SK-N-SH (cell line): Measurements from ENCODE around the gene IFNAR1. TPM values are rescaled to one million over a fixed set of nuclear protein-coding genes. Genes with fewer than 3 reads are reported as not detected.

Experiments
- CTCF ChIA-PET: fragments of 300-600, 350-600 bp; formaldehyde crosslinking; extraction: SDS; loops from one replicate; lab custom pipeline; 2021; lab: Yijun Ruan, JAX
- POLR2A ChIA-PET: fragments of 350-600 bp; sonication (Branson Sonifier 250); formaldehyde crosslinking; extraction: SDS; loops from one replicate; lab custom pipeline; 2020; ENCODE audit warnings: antibody characterized with exemption, inconsistent platforms; lab: Yijun Ruan, JAX
- DNase-seq: peaks from one replicate; pipeline ENCODE4 v3.0.0; 2012
- H2AFZ ChIP-seq: fragments of 200-600 bp; sonication (generic); 2 replicates; pipeline ENCODE4 v1.8.1; 2016; ENCODE audit warnings: antibody characterized with exemption, mild to moderate bottlenecking, low read depth
- H3F3A ChIP-seq: fragments of 200-600 bp; sonication (generic); replicated peaks from 2 replicates; pipeline ENCODE3; 2016; ENCODE audit warnings: antibody characterized with exemption, mild to moderate bottlenecking; ENCODE audit not compliant: insufficient read depth
- H3K27ac ChIP-seq, 2 experiments: fragments of 200-500 bp in 1 of 2; fragments of 200-600 bp in 1 of 2; sonication (Bioruptor generic) in 1 of 2; sonication (generic), shearing (Covaris generic) in 1 of 2; 2 replicates each; pipeline versions ENCODE4 v1.5.1 to v1.6.1; 2014 to 2016; ENCODE audit warnings: low read depth in 2 of 2, inconsistent platforms in 1 of 2, low read length in 1 of 2, mild to moderate bottlenecking in 1 of 2, mixed read lengths in 1 of 2
- H3K27me3 ChIP-seq: fragments of 200-600 bp; sonication (generic), shearing (Covaris generic); 2 replicates; pipeline ENCODE4 v1.6.1; 2016; ENCODE audit warnings: mixed run types; ENCODE audit not compliant: insufficient read depth
- H3K36me3 ChIP-seq, 2 experiments: fragments of 200-500 bp in 1 of 2; fragments of 200-600 bp in 1 of 2; sonication (Bioruptor generic) in 1 of 2; sonication (generic) in 1 of 2; replicated peaks in 1 of 2; 2 replicates each; pipeline versions ENCODE3 to v1.5.1; 2014 to 2016; ENCODE audit warnings: low read length in 1 of 2, mild to moderate bottlenecking in 1 of 2; ENCODE audit not compliant: insufficient read depth in 2 of 2, control insufficient read depth in 1 of 2
- H3K4me1 ChIP-seq, 2 experiments: fragments of 200-500 bp in 1 of 2; fragments of 200-600 bp in 1 of 2; sonication (Bioruptor generic) in 1 of 2; sonication (generic), shearing (Covaris generic) in 1 of 2; 2 replicates each; pipeline versions ENCODE4 v1.5.1 to v1.6.1; 2014 to 2016; ENCODE audit warnings: low read depth in 1 of 2, low read length in 1 of 2, mixed run types in 1 of 2; ENCODE audit not compliant: insufficient read depth in 2 of 2, control insufficient read depth in 1 of 2
- H3K4me2 ChIP-seq: fragments of 200-600 bp; sonication (generic), shearing (Covaris generic); 2 replicates; pipeline ENCODE4 v1.6.1; 2017; ENCODE audit warnings: mixed run types
- H3K4me3 ChIP-seq, 2 experiments: fragments of 200-500 bp in 1 of 2; fragments of 200-600 bp in 1 of 2; sonication (Bioruptor generic) in 1 of 2; sonication (generic), shearing (Covaris generic) in 1 of 2; 2 replicates each; pipeline versions ENCODE4 v1.5.1 to v1.8.1; 2014 to 2016; ENCODE audit warnings: low read depth in 2 of 2, inconsistent platforms in 1 of 2, low read length in 1 of 2, mild to moderate bottlenecking in 1 of 2, mixed read lengths in 1 of 2, moderate library complexity in 1 of 2
- H3K79me2 ChIP-seq: fragments of 200-600 bp; sonication (generic); 2 replicates; pipeline ENCODE4 v1.8.1; 2017; ENCODE audit warnings: mild to moderate bottlenecking; ENCODE audit not compliant: insufficient read depth
- H3K9ac ChIP-seq: fragments of 200-600 bp; sonication (generic); 2 replicates; pipeline ENCODE4 v1.6.1; 2017; ENCODE audit warnings: mixed run types
- H3K9me2 ChIP-seq: fragments of 200-600 bp; sonication (generic); 2 replicates; pipeline ENCODE4 v1.6.1; 2017; ENCODE audit warnings: mixed run types
- H3K9me3 ChIP-seq: fragments of 200-600 bp; sonication (generic); 2 replicates; pipeline ENCODE4 v1.6.1; 2017; ENCODE audit warnings: mixed run types, mild to moderate bottlenecking, moderate library complexity
- H4K20me1 ChIP-seq: fragments of 200-600 bp; sonication (generic); 2 replicates; pipeline ENCODE4 v1.6.1; 2017; ENCODE audit warnings: mild to moderate bottlenecking, mixed run types; ENCODE audit not compliant: insufficient read depth
- EP300 ChIP-seq, 2 experiments: IDR thresholded peaks; 2 replicates each; pipeline versions ENCODE4 v1.4.0 to v1.6.1; 2012; ENCODE audit warnings: borderline replicate concordance in 1 of 2, low read depth in 1 of 2, low read length in 1 of 2
- FOSL2 ChIP-seq: IDR thresholded peaks from 2 replicates; pipeline ENCODE4 v1.4.0; 2012; ENCODE audit warnings: low read depth, mild to moderate bottlenecking, moderate library complexity, borderline replicate concordance
- FOXM1 ChIP-seq: IDR thresholded peaks from 2 replicates; pipeline ENCODE4 v1.4.0; 2012; ENCODE audit warnings: low read depth, mild to moderate bottlenecking
- GATA2 ChIP-seq: sonication (generic); formaldehyde crosslinking; IDR thresholded peaks from 2 replicates; pipeline ENCODE4 v1.5.0; 2020; ENCODE audit warnings: mild to moderate bottlenecking, missing genetic modification reagents
- JUND ChIP-seq: IDR thresholded peaks from 2 replicates; pipeline ENCODE4 v1.4.0; 2012
- NFIC ChIP-seq: IDR thresholded peaks from 2 replicates; pipeline ENCODE4 v1.4.0; 2012; ENCODE audit warnings: borderline replicate concordance
- RAD21 ChIP-seq: IDR thresholded peaks from 2 replicates; pipeline ENCODE4 v1.6.1; 2012; ENCODE audit warnings: mild to moderate bottlenecking, low read length
- RCOR1 ChIP-seq: fragments of 150-350 bp; IDR thresholded peaks from 2 replicates; pipeline ENCODE4 v1.6.1; 2017; ENCODE audit warnings: antibody characterized with exemption, low read length
- SMC3 ChIP-seq: IDR thresholded peaks from 2 replicates; pipeline ENCODE4 v1.6.1; 2012; ENCODE audit warnings: low read depth, low read length, improper control_type of control experiment
- TCF12 ChIP-seq: IDR thresholded peaks from 2 replicates; pipeline ENCODE4 v1.4.0; 2012
- TEAD4 ChIP-seq: IDR thresholded peaks from 2 replicates; pipeline ENCODE4 v1.4.0; 2012; ENCODE audit warnings: mild to moderate bottlenecking, borderline replicate concordance; ENCODE audit not compliant: insufficient read depth
- YY1 ChIP-seq: IDR thresholded peaks from 2 replicates; pipeline ENCODE4 v1.4.0; 2012; ENCODE audit warnings: low read depth, mild to moderate bottlenecking
- WGBS: methylation state at CpG from one replicate; pipeline ENCODE4 v1.1.6; 2017; ENCODE audit warnings: low lambda C conversion rate; 5-methylcytosine and 5-hydroxymethylcytosine counted together
- polyA plus RNA-seq, 3 experiments: library from polyadenylated mRNA; depleted of rRNA; stranded (reverse); fragments of >200 nt; gene quantifications; 2 replicates each; pipeline ENCODE4 v1.2.3, GENCODE V29; 2012
- TF ChIP-seq, protein P1 (sequence below): fragments of 150-350 bp; IDR thresholded peaks from 2 replicates; pipeline ENCODE4 v1.6.1; 2016; ENCODE audit warnings: mild to moderate bottlenecking, low read depth, low read length
- TF ChIP-seq, protein P2 (sequence below): fragments of 200-600 bp; sonication (generic); IDR thresholded peaks from 2 replicates; pipeline ENCODE4 v1.6.1; 2017; ENCODE audit warnings: antibody characterized with exemption, mild to moderate bottlenecking, moderate library complexity

The IFNAR1 gene
- polyA plus RNA-seq, 1 of the 3 experiments (the other 2 are of a cell fraction): 12.2 TPM

GRCh38 chr21:33360281-33360680 is 35.5 kb downstream of the IFNAR1 start:
- no peaks in the 10 kb centered on the region for H3K79me2 ChIP-seq
- WGBS: 75% methylated on average over 6 of the region's 6 CpGs
- no peak overlapping the region; the same call in 1 of the 2 replicates for H3K9ac ChIP-seq
- no peaks in the 10 kb centered on the region for H4K20me1 ChIP-seq
- H3K27me3 ChIP-seq: no peaks in the 10 kb centered on the region
- CTCF ChIA-PET: interaction anchor here (1.3 to 4.3 kb wide), 25 partner anchors 10 to 528 kb away, joined by 3 to 64 read pairs (median 7); partner anchors contain the start of gene IFNAR1
- peaks cover 14% of the 10 kb centered on the region in 2 experiments; a peak in 3 of 4 replicates for H3K4me1 ChIP-seq
- no peak overlapping the region for H3K4me3 ChIP-seq
- H3K4me2 ChIP-seq: peak overlapping the region; percentile 67
- peaks cover 10 to 13% of the 10 kb centered on the region in 2 experiments for H3K36me3 ChIP-seq
- no peak for DNase-seq
- no peaks in the 10 kb centered on the region for H3K9me2 ChIP-seq
- H2AFZ ChIP-seq: no peak overlapping the region
- POLR2A ChIA-PET: no interaction called here
- TF ChIP-seq JUND (0 out of 2 replicates have a peak, but pooled peaks have one; percentile 13), TEAD4 (no peak), TCF12 (peak; percentile 25; the same call in 1 of the 2 replicates), FOSL2 (peak; percentile 43; the same call in 1 of the 2 replicates)
- peaks cover 28% of the 10 kb centered on the region for H3F3A ChIP-seq
- no peaks in the 10 kb centered on the region for H3K9me3 ChIP-seq
- H3K27ac ChIP-seq: peak overlapping the region; percentile 50 to 87; a peak in 3 of 4 replicates

DNA sequence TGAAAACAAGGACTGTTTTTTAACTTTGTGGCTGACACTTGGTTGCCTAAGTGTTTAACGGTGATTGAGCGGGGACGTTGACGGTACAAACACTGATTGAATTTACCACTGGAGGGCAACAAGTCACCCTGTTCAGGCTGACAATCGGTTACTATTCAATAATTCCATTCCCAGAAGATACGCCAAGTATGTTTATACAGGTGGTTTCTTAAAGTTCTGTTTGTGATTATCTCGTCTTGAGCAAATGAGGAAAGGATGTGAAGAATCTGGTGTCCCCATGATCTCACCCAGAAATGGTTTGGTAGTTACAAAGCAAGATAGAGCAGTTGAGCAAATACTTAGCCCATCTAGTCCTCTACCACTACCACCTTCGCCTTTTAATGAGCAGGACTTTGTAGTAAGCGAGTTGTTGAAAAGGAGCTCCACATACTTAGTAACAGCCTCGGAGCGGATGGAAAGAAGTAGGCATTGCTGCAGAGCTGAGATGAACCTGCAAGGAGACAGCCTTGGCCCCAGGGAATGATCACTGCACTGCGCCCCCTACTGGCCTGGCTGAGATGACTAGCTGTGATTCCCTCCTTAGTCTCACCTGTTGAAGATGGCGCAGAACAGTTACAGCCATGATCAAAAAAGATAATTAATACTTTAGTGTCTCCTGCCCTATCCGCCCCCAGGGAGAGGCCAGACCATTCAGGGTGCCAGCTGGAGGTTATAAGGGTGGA is 36.3 kb downstream of the IFNAR1 start:
- H3F3A ChIP-seq: peaks cover 28% of the 10 kb centered on the region
- peak overlapping the region; percentile 11; the same call in 1 of the 2 replicates for H3K9ac ChIP-seq
- TF ChIP-seq EP300 (IDR thresholded peaks at IDR 0.05; ENCODE audit: borderline replicate concordance in 1 of 2, low read depth in 1 of 2, low read length in 1 of 2) (peak in 1 of 2 experiments; percentile 22; a peak in 1 of 4 replicates), TCF12 (peak; percentile 87), JUND (peak; percentile 26; the same call in 1 of the 2 replicates), NFIC (no peak), RCOR1 (0 out of 2 replicates have a peak, but pooled peaks have one; percentile 14), SMC3 (peak; percentile 67), FOSL2 (peak; percentile 12; the same call in 1 of the 2 replicates), YY1 (0 out of 2 replicates have a peak, but pooled peaks have one; percentile 31), FOXM1 (no peak), GATA2 (no peak), RAD21 (peak; percentile 63)
- TF ChIP-seq, protein P1, sequence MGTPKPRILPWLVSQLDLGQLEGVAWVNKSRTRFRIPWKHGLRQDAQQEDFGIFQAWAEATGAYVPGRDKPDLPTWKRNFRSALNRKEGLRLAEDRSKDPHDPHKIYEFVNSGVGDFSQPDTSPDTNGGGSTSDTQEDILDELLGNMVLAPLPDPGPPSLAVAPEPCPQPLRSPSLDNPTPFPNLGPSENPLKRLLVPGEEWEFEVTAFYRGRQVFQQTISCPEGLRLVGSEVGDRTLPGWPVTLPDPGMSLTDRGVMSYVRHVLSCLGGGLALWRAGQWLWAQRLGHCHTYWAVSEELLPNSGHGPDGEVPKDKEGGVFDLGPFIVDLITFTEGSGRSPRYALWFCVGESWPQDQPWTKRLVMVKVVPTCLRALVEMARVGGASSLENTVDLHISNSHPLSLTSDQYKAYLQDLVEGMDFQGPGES: no peak
- TF ChIP-seq, protein P2, sequence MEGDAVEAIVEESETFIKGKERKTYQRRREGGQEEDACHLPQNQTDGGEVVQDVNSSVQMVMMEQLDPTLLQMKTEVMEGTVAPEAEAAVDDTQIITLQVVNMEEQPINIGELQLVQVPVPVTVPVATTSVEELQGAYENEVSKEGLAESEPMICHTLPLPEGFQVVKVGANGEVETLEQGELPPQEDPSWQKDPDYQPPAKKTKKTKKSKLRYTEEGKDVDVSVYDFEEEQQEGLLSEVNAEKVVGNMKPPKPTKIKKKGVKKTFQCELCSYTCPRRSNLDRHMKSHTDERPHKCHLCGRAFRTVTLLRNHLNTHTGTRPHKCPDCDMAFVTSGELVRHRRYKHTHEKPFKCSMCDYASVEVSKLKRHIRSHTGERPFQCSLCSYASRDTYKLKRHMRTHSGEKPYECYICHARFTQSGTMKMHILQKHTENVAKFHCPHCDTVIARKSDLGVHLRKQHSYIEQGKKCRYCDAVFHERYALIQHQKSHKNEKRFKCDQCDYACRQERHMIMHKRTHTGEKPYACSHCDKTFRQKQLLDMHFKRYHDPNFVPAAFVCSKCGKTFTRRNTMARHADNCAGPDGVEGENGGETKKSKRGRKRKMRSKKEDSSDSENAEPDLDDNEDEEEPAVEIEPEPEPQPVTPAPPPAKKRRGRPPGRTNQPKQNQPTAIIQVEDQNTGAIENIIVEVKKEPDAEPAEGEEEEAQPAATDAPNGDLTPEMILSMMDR: peak; percentile 92
- peaks cover 14% of the 10 kb centered on the region in 2 experiments; a peak in 3 of 4 replicates for H3K4me1 ChIP-seq
- POLR2A ChIA-PET: interaction anchor here (1.0 to 1.1 kb wide), 2 partner anchors 36 to 161 kb away, joined by 3 to 4 read pairs; partner anchors contain the start of gene IFNAR1
- H3K79me2 ChIP-seq: no peaks in the 10 kb centered on the region
- H3K9me2 ChIP-seq: no peaks in the 10 kb centered on the region
- peaks cover 5 to 11% of the 10 kb centered on the region in 2 experiments for H3K36me3 ChIP-seq
- WGBS: 19% methylated on average over 14 of the region's 14 CpGs
- DNase-seq: peak; percentile 71
- no peak overlapping the region for H2AFZ ChIP-seq
- peak overlapping the region; percentile 21 to 29; a peak in 2 of 4 replicates for H3K4me3 ChIP-seq
- no peaks in the 10 kb centered on the region for H4K20me1 ChIP-seq
- peak overlapping the region; percentile 56 to 87; a peak in 3 of 4 replicates for H3K27ac ChIP-seq
- CTCF ChIA-PET: interaction anchor here (0.7 to 4.3 kb wide), 56 partner anchors 8 to 731 kb away, joined by 3 to 64 read pairs (median 6); partner anchors contain the start of genes IFNAR1, IFNAR2, IL10RB and TMEM50B
- H3K4me2 ChIP-seq: peak overlapping the region; percentile 67
- H3K9me3 ChIP-seq: no peaks in the 10 kb centered on the region
- no peaks in the 10 kb centered on the region for H3K27me3 ChIP-seq
